Activated CD8-positive, alpha-beta memory T cell treated with anti-CD3 and anti-CD28 coated beads, Interleukin-2, amount 10 ng/mL, durations not matched to agents 7 days and 5 days (primary cell): Measurements from ENCODE around the gene NPEPPS. TPM values are rescaled to one million over a fixed set of nuclear protein-coding genes. Genes with fewer than 3 reads are reported as not detected.
"Not testable (repeated sequence)": the region's sequence is repeated elsewhere in the genome, so short reads cannot be mapped to it uniquely, and the experiment has no call there.

Experiments
- ATAC-seq: fragments of 150-1000 bp; cut with Tn5 transposase; one replicate; pipeline ENCODE4 v1.10.0; 2021; ENCODE audit warnings: moderate library complexity
- CTCF ChIA-PET: fragments of 350-600 bp; sonication (Branson Sonifier 250); formaldehyde crosslinking; loops from one replicate; lab custom pipeline; 2021; ENCODE audit warnings: antibody characterized with exemption; lab: Charles Lee
- DNase-seq: peaks from one replicate; pipeline ENCODE4 v3.0.0-alpha.2; 2020
- H3K27ac Mint-ChIP-seq: one replicate; pipeline ENCODE4 v1.8.0; 2021; ENCODE audit warnings: mild to moderate bottlenecking, mixed read lengths
- H3K27me3 Mint-ChIP-seq: one replicate; pipeline ENCODE4 v1.8.0; 2021; ENCODE audit warnings: mixed read lengths
- H3K36me3 Mint-ChIP-seq: one replicate; pipeline ENCODE4 v1.8.0; 2021; ENCODE audit warnings: mild to moderate bottlenecking, mixed read lengths
- H3K4me1 Mint-ChIP-seq: one replicate; pipeline ENCODE4 v1.8.0; 2021; ENCODE audit warnings: mixed read lengths
- H3K4me3 Mint-ChIP-seq: one replicate; pipeline ENCODE4 v1.8.0; 2021; ENCODE audit warnings: mild to moderate bottlenecking, moderate library complexity, mixed read lengths
- H3K9me3 Mint-ChIP-seq: one replicate; pipeline ENCODE4 v1.8.0; 2022; ENCODE audit warnings: low read depth, mixed read lengths
- total RNA-seq, 2 experiments: library from RNA; stranded (reverse); gene quantifications; one replicate each; pipeline ENCODE4 v1.2.3, GENCODE V29; 2021

The NPEPPS gene, protein sequence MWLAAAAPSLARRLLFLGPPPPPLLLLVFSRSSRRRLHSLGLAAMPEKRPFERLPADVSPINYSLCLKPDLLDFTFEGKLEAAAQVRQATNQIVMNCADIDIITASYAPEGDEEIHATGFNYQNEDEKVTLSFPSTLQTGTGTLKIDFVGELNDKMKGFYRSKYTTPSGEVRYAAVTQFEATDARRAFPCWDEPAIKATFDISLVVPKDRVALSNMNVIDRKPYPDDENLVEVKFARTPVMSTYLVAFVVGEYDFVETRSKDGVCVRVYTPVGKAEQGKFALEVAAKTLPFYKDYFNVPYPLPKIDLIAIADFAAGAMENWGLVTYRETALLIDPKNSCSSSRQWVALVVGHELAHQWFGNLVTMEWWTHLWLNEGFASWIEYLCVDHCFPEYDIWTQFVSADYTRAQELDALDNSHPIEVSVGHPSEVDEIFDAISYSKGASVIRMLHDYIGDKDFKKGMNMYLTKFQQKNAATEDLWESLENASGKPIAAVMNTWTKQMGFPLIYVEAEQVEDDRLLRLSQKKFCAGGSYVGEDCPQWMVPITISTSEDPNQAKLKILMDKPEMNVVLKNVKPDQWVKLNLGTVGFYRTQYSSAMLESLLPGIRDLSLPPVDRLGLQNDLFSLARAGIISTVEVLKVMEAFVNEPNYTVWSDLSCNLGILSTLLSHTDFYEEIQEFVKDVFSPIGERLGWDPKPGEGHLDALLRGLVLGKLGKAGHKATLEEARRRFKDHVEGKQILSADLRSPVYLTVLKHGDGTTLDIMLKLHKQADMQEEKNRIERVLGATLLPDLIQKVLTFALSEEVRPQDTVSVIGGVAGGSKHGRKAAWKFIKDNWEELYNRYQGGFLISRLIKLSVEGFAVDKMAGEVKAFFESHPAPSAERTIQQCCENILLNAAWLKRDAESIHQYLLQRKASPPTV
- total RNA-seq, result 10 to 100 TPM; 97.7 to 97.9 TPM

GRCh38 chr17:47530557-47531232 lies at the start of gene NPEPPS:
Gene NPEPPS (plus strand): TSS chr17:47531108. CDS start chr17:47531301, 193 bp downstream.
- Mint-ChIP-seq H3K4me1 (peaks cover 12% of the 10 kb centered on the region), H3K27ac (peak within 1 kb of the TSS; percentile 86), H3K4me3 (peak within 1 kb of the TSS; percentile 95)
- ATAC-seq, result peak; percentile 85
- CTCF ChIA-PET, H3K27me3 Mint-ChIP-seq, H3K9me3 Mint-ChIP-seq, H3K36me3 Mint-ChIP-seq: not testable (repeated sequence)
- DNase-seq, result peak; percentile 94

GRCh38 chr17:47491841-47492212 lies 39.1 kb upstream of the NPEPPS start:
- H3K27me3 Mint-ChIP-seq, DNase-seq, H3K9me3 Mint-ChIP-seq, ATAC-seq, H3K36me3 Mint-ChIP-seq, CTCF ChIA-PET: not testable (repeated sequence)
- peak overlapping the region; percentile 93 for H3K27ac Mint-ChIP-seq
- H3K4me1 Mint-ChIP-seq, result peaks cover 16% of the 10 kb centered on the region
- H3K4me3 Mint-ChIP-seq, result peak overlapping the region; percentile 90

DNA sequence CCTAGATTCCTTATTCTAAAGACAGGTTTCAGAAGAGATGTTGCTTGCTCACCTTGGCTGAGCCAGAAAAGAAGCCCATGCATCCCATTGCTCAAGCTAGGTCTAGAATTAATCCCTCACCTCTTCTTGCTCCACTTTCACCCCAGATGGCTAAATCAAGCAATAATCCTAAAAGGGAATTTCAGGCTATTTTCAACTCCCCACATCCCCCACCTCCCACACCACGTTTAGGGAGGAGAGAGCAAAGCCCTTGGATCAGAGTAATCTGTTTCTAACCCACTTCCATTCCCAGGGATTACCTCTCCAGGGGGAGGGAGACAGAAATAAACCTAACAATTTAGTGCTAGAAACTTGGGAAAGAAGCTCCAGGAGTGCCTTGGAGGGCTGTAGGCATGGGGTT lies 31.8 kb upstream of the NPEPPS start:
- CTCF ChIA-PET, H3K36me3 Mint-ChIP-seq, H3K9me3 Mint-ChIP-seq, DNase-seq, H3K4me3 Mint-ChIP-seq, ATAC-seq, H3K27me3 Mint-ChIP-seq, H3K27ac Mint-ChIP-seq: not testable (repeated sequence)
- H3K4me1 Mint-ChIP-seq, result peaks cover 13% of the 10 kb centered on the region

- H3K4me3 Mint-ChIP-seq, ATAC-seq, H3K27ac Mint-ChIP-seq, DNase-seq, H3K27me3 Mint-ChIP-seq, H3K9me3 Mint-ChIP-seq, CTCF ChIA-PET, H3K36me3 Mint-ChIP-seq: not testable (repeated sequence)
- H3K4me1 Mint-ChIP-seq, result peaks cover 14% of the 10 kb centered on the region
These were observed 31.4 kb upstream of the NPEPPS start for GRCh38 chr17:47499494-47499893.

- not testable (repeated sequence) for DNase-seq
These were observed 30.3 kb upstream of the NPEPPS start for GRCh38 chr17:47500620-47501019.

DNA sequence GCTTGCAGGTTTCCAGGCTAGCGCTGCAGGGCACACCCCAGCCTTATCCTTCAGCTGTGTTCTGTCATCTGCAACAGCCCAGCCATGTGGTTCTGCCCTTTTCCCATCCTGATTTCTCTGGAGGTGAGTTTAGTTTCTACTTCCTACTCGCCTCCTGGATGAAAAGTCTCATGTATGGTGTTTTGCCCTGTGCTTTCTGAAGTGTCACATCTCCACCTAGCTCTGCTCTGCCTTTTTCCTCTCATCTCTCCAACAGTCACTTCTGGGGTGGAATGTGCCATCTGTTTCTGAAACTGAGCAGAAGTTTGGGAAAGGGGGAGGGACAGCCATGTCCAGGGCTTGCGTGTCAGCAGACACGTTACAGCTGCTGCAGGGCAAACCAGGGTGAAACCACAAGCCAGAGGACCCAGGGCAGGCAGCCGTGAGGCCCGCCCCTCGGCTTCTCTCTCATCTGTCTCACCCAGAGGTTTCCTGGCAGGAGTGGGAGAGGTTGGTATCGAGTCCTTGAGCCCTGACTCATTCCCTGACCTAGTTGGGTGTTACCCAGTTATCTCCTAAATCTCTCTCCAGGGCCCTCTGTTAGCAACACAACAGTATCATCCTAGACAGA lies 28.7 kb upstream of the NPEPPS start:
- not testable (repeated sequence) for H3K36me3 Mint-ChIP-seq, H3K27me3 Mint-ChIP-seq, H3K9me3 Mint-ChIP-seq, H3K4me3 Mint-ChIP-seq, DNase-seq
- Mint-ChIP-seq H3K27ac (peak overlapping the region; percentile 71), H3K4me1 (peaks cover 14% of the 10 kb centered on the region)
- ATAC-seq, result peak; percentile 90
- CTCF ChIA-PET, result interaction anchor here (1.4 kb wide), 2 partner anchors 116 to 149 kb away, joined by 3 read pairs; no protein-coding TSS in a partner anchor

More at GRCh38 chr17:47500620-47501019, 30.3 kb upstream of the NPEPPS start:
- not testable (repeated sequence) for H3K27ac Mint-ChIP-seq, H3K4me3 Mint-ChIP-seq, ATAC-seq, H3K36me3 Mint-ChIP-seq, H3K27me3 Mint-ChIP-seq, H3K9me3 Mint-ChIP-seq
- H3K4me1 Mint-ChIP-seq, result peaks cover 14% of the 10 kb centered on the region
- CTCF ChIA-PET, result interaction anchor here (1.0 to 1.4 kb wide), 4 partner anchors 114 to 151 kb away, joined by 3 to 9 read pairs (median 3); partner anchors contain the start of gene KPNB1

DNA sequence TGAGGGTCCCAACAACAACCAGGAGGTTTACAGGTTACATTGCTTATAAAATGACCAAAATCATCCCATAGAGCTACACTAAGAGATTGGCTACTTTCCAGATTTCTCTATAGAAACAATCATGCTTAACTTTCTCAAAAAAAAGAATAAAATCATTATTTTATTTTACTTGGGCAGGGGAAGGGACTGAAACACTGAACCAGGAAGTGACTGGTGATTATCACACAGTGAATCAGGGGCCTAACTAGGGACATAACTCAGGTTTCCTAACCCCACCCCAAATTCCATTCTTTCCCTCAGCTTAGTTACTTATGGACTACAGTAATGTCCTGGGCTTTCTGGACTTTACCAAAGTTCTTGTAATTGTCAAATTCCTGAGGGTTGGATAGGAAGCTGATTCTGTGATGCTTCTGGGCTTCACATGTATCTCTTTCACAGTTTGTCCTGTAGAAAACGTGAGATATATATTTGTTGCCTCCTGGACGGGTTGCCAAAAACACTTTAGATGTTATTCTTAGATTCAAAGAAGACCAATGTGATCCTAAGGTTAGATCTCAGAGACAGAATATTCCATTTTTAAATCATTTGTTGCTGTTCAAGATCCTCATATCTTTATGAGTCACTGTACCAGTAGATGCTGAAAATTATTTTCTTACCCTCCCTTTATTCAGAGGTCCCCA lies 28.0 kb upstream of the NPEPPS start:
- CTCF ChIA-PET, DNase-seq, H3K4me3 Mint-ChIP-seq, H3K9me3 Mint-ChIP-seq, H3K36me3 Mint-ChIP-seq, H3K27me3 Mint-ChIP-seq: not testable (repeated sequence)
- peak; percentile 56 for ATAC-seq
- peaks cover 14% of the 10 kb centered on the region for H3K4me1 Mint-ChIP-seq
- peak overlapping the region; percentile 76 for H3K27ac Mint-ChIP-seq

GRCh38 chr17:47511701-47512146 lies 19.2 kb upstream of the NPEPPS start:
- H3K36me3 Mint-ChIP-seq, CTCF ChIA-PET, H3K27me3 Mint-ChIP-seq, DNase-seq, H3K27ac Mint-ChIP-seq, H3K4me1 Mint-ChIP-seq, H3K4me3 Mint-ChIP-seq, H3K9me3 Mint-ChIP-seq, ATAC-seq: not testable (repeated sequence)

DNA sequence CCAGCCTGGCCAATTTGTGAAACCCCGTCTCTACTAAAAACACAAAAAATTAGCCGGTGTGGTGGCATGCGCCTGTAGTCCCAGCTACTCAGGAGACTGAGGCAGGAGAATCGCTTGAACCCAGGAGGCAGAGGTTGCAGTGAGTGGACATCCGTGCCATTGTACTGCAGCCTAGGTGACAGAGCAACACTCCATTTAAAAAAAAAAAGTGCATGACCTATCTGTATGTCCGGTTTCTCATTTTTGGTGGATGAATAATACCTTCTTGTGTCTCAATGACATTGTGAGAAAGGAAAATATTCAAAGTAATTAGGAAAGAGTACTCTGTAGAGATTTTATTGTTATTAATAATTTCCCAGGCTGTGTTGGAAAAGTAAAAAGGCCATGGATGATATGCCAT lies 17.6 kb upstream of the NPEPPS start:
- H3K4me1 Mint-ChIP-seq, H3K36me3 Mint-ChIP-seq, ATAC-seq, H3K27me3 Mint-ChIP-seq, H3K27ac Mint-ChIP-seq, DNase-seq, H3K9me3 Mint-ChIP-seq, CTCF ChIA-PET, H3K4me3 Mint-ChIP-seq: not testable (repeated sequence)

DNA sequence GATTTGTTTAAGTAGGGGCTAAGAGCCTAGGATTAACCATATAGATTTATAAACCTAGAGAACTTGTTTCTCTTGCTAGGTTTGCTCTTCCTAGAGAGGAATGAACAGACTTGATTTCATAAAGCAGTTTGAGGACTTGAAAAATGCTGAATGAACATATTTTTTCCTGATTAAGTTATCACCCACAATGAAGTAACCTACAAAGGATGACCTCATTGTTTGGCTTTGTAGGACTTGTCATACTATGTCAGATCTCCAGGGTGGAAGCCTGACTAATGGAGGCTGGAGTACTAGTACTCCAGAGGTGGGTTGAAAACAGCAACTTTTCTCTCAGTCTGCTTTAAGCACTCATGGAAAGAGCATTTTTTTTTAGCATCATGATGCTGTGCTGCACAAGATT lies 12.0 kb upstream of the NPEPPS start:
- ATAC-seq, H3K4me3 Mint-ChIP-seq, H3K4me1 Mint-ChIP-seq, H3K27me3 Mint-ChIP-seq, H3K9me3 Mint-ChIP-seq, CTCF ChIA-PET, H3K27ac Mint-ChIP-seq, H3K36me3 Mint-ChIP-seq, DNase-seq: not testable (repeated sequence)

- CTCF ChIA-PET, H3K27ac Mint-ChIP-seq: not testable (repeated sequence)
These were observed 11.5 kb upstream of the NPEPPS start for GRCh38 chr17:47519365-47519764.

DNA sequence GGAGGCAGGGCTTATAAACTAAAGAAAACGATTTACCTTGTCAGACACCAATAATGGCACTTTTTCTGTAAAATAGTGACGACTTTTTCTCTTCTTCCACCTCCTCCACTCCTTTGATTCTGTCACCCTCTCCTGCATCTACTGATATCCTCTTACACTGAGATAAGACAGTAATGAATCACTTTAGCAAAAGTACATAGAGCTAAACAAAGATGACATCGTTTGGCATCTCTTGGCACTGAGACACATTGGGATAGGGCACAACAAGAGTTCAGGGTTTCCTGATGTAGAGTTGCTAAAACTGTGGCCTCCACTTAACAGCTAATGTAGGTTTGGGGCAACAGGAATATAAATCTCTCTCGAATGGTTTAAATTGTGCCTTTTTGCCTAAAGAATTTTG lies 10.6 kb upstream of the NPEPPS start:
- H3K36me3 Mint-ChIP-seq, ATAC-seq, H3K27me3 Mint-ChIP-seq, DNase-seq, H3K9me3 Mint-ChIP-seq, CTCF ChIA-PET, H3K27ac Mint-ChIP-seq, H3K4me3 Mint-ChIP-seq, H3K4me1 Mint-ChIP-seq: not testable (repeated sequence)

More at GRCh38 chr17:47519365-47519764, 11.5 kb upstream of the NPEPPS start:
- not testable (repeated sequence) for H3K36me3 Mint-ChIP-seq, ATAC-seq, H3K9me3 Mint-ChIP-seq, H3K27me3 Mint-ChIP-seq, H3K4me3 Mint-ChIP-seq, H3K4me1 Mint-ChIP-seq, DNase-seq
